Measurements from ENCODE around the gene TRIM46. TPM values are rescaled to one million over a fixed set of nuclear protein-coding genes. Genes with fewer than 3 reads are reported as not detected.

Gene TRIM46
- polyA plus RNA-seq, 2 of the 4 experiments (the other 2 are of a cell fraction), result 1.1 to 2.8 TPM

- TF ChIP-seq HMGXB4 (CRISPR knock-in tag; IDR thresholded peaks at IDR 0.05; ENCODE audit: borderline replicate concordance), result no peak
- TF ChIP-seq RNF2 (IDR thresholded peaks at IDR 0.05; ENCODE audit: borderline replicate concordance, low read depth), result no peak
- no peak for TF ChIP-seq NR3C1 (IDR thresholded peaks at IDR 0.05)
- no peak for TF ChIP-seq PBX3 (IDR thresholded peaks at IDR 0.05)
- TF ChIP-seq SMC3 (IDR thresholded peaks at IDR 0.05), result no peak; the same call in 2 of the 3 replicates
Measured at GRCh38 chr1:155226910-155227260, 53.2 kb downstream of the TRIM46 start (continued).

- peaks cover 43% of the 10 kb centered on the region for H3K4me1 ChIP-seq
- ChIA-PET POLR2A (interaction anchor here (0.7 to 1.8 kb wide), 3 partner anchors 18 to 33 kb away, joined by 3 to 12 read pairs (median 4); no protein-coding TSS in a partner anchor), CTCF (interaction anchor here (0.9 to 6.6 kb wide), 14 partner anchors 9 to 421 kb away, joined by 3 to 96 read pairs (median 4); partner anchors contain the start of genes KRTCAP2, MTX1, THBS3 and TRIM46)
- peak overlapping the region; percentile 88 to 90 for H3K27ac ChIP-seq
- FAIRE-seq (no peak), DNase-seq (ENCODE audit: low read depth in 1 of 2, low spot score in 1 of 2) (peak; percentile 99 to 100), ATAC-seq (peak; percentile 94 to 97)
- H3K4me3 ChIP-seq, result peak overlapping the region; percentile 57
- no peaks in the 10 kb centered on the region for H3K9me3 ChIP-seq
- WGBS (ENCODE audit: missing lambda C conversion rate), result 4% methylated on average over 42 of the region's 42 CpGs
- peak overlapping the region; percentile 84 for H3K4me2 ChIP-seq
- TF ChIP-seq SMC3 (IDR thresholded peaks at IDR 0.05) (no peak), MAX (IDR thresholded peaks at IDR 0.05) (peak; percentile 76), CBX8 (IDR thresholded peaks at IDR 0.05) (no peak), ELK1 (IDR thresholded peaks at IDR 0.05; ENCODE audit: low read depth, low read length) (no peak), RAD21 (conservative IDR thresholded peaks at IDR 0.05 in 1 of 2, IDR thresholded peaks at IDR 0.05 in 1 of 2) (no peak), ATOH8 (CRISPR knock-in tag; IDR thresholded peaks at IDR 0.05; ENCODE audit: low read depth) (no peak), ZNF302 (CRISPR knock-in tag; IDR thresholded peaks at IDR 0.05) (no peak), NFE2L2 (conservative IDR thresholded peaks at IDR 0.05; ENCODE audit: low read length) (no peak), MAZ (IDR thresholded peaks at IDR 0.05; ENCODE audit: borderline replicate concordance, low read depth, low read length) (0 out of 2 replicates have a peak, but pooled peaks have one; percentile 6), HOXA7 (CRISPR knock-in tag; IDR thresholded peaks at IDR 0.05) (no peak), FOSL2 (IDR thresholded peaks at IDR 0.05) (no peak), FOSL2 (CRISPR knock-in tag; IDR thresholded peaks at IDR 0.05) (no peak), FOXS1 (CRISPR knock-in tag; IDR thresholded peaks at IDR 0.05) (no peak), PBX3 (IDR thresholded peaks at IDR 0.05) (peak; percentile 89), EP300 (IDR thresholded peaks at IDR 0.05) (no peak), EHF (CRISPR knock-in tag; IDR thresholded peaks at IDR 0.05) (no peak), RNF2 (IDR thresholded peaks at IDR 0.05; ENCODE audit: borderline replicate concordance, low read depth) (0 out of 2 replicates have a peak, but pooled peaks have one; percentile 38), FOSB (CRISPR knock-in tag; IDR thresholded peaks at IDR 0.05) (no peak), ZFP36 (IDR thresholded peaks at IDR 0.05; ENCODE audit: borderline replicate concordance, partially characterized antibody) (no peak), ZSCAN20 (CRISPR knock-in tag; IDR thresholded peaks at IDR 0.05) (no peak), TFCP2L1 (CRISPR knock-in tag; IDR thresholded peaks at IDR 0.05) (no peak), ESRRA (IDR thresholded peaks at IDR 0.05; ENCODE audit: borderline replicate concordance, low read length) (no peak), E2F6 (IDR thresholded peaks at IDR 0.05; ENCODE audit: borderline replicate concordance, low read depth) (peak; percentile 97), CTCF (IDR thresholded peaks at IDR 0.05) (no peak), KDM5A (IDR thresholded peaks at IDR 0.05) (no peak), JUN (IDR thresholded peaks at IDR 0.05) (peak in 1 of 2 experiments; percentile 68; a peak in 1 of 5 replicates), NR3C1 (IDR thresholded peaks at IDR 0.05) (no peak)
Measured at GRCh38 chr1:155227261-155228095, 53.8 kb downstream of the TRIM46 start.
